ENCODE results near the gene PRDM16.
"Not testable (repeated sequence)": the region's sequence is repeated elsewhere in the genome, so short reads cannot be mapped to it uniquely, and the experiment has no call there.

Gene PRDM16

DNA sequence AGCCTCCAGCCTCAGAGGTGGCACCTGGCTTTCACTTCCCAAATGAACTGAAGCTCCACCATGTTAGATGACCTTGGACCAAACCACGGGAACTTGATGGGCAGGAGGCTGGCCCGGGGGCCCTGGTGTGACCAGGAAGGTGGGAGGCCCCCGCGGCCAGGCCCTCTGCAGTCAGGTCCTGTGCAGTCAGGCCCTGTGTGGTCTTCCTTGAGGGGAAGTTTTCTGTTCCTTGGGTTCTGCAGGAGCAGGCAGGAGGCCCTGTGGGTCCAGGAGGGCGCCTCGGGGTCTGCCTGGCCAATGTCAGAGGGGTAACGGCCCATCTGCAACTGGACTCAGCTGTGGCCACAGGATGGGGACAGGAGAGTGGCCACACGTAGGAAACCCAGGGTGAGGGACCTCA lies 13.0 kb downstream of the PRDM16 start:
- no peak for DNase-seq (ENCODE audit: low read depth)

DNA sequence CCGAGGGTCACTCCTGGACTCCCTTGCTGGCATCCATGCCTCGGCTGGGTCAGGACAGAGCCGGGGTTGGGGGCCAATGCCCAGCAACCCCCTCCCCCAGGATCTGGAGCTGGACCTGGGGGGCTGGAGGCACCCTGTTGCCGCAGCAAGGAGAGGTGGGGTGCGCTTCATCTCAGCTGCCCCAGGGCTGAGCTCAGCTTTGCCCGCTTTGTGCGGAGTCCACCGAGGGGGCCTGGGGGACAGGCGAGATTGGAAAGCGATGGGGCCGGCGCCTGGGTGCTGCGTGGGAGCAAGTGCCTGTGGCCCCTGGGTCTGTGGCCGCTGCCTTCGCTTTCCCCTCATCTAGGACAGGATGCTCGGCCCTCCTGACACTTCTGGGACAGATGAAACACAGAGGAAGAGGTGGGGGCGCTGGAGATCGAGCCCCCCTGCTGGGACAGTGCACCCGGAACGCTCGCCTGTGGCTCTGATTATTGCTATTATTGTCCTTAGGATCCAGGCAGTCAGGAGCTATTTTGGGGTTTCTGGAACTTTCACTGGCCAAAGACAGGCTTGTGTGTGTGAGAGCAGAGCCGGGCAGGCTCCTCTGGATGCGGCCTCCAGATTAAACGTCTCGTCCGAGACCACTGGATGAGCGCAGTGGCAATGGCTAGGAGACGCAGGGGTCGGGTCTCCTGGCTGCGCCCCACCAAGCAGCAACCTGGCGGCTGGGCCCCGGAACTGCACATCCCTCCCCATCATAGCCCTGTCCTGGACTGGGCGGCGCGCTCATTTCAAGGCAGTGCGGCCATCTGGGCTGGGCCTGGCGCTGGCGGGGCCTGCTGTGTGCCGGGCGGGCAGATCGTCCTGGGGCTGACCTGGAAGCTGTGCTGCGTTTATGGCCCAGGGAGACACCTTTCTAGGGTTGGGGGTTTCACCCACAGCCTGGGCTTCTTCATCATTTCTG lies 13.8 kb downstream of the PRDM16 start:
- no peak for DNase-seq (ENCODE audit: low read depth)

DNA sequence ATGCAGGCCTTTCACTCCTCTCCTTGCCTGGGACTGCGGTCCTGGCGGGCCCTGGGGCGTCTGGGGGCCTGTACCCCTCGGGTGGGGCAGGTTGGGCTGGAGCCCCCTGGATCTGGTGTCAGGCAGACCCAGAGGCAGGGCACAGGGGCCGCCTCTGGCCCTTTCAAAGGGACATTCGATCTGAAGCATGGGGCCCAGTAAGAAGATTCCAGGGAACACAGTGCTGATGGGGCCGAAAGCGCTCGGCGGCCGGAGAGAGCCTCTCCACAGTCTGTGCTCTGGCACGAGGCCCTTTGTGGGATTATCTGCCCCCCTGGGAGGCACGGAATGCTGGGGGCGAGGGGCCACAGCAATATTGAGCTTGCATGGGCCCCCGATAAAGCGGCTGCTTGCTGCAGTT lies 15.2 kb downstream of the PRDM16 start:
- DNase-seq (ENCODE audit: low read depth): no peak

DNA sequence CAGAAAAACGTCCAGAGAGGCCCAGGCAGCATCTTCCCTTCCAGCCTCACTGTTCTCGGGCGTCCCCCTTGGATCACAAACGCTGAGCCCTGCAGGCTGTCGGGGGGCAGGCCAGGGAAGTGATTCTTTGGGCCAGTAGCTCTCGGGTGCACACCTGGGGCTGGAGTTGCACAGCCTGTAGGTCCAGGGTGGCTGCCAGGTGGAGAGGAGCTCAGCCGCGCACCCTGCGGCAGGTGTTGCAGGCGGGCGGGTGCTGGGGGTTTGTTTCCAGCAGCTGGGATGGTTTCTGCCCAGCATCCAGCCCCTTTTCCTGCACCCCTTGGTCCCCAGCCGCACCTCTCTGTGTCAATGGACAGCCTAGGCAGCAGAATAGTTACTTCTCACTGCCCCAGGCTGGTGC lies 15.7 kb downstream of the PRDM16 start:
- no peak for DNase-seq (ENCODE audit: low read depth)

DNA sequence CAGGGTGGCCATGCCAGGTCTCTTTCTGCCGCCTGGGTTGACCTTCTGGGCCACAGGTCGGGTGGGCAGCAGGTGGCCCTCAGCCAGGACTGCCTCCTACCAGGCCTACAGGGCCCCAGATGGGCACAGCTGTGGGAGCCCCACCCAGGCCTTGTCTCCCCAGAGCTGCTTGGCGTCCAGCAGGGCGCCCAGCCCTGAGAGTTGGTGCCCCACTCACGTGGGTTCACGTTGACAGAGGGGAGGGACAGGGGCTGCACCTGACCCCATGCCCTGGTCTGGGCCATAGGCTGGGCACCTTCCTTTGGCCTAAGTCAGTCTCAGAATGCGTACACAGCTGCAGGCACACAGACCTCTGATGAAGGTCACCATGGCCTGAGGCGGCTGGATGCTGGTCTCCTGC lies 16.7 kb downstream of the PRDM16 start:
- no peak for DNase-seq (ENCODE audit: low read depth)

DNA sequence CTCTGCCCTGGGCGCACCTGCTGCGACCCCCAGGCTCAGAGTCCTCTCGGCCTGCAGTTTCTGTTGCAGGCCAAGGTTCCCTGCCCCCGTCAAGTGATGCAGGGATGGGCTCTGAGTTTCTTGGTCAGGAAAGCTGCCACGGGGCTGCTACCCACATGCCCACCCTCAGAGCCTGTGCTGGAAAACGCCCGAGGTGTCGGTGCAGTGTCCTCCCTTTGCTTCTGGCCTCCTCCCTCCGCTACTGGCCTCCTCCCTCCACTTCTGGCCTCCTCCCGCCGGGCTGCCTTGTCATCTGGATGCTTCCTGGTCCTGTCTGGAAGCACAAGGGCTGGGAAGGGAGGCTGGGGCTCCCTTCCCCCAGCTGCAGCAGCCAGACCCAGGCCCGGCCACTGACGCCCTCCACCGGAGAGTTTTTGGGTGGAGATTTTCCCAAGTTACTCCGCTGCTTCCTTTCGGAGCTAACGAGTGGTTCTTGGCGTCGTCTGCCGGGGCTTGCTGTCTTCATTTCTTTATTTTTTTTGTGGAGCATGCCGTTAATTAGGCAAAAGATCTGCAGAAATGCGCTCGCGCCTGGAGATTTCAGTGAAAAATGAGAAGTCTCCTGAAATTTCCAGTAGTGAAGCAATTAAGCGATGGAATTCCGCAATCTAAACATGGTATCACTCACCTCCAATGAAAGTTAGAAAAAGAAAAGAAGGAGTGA lies 17.4 kb downstream of the PRDM16 start:
- DNase-seq (ENCODE audit: low read depth): no peak

DNA sequence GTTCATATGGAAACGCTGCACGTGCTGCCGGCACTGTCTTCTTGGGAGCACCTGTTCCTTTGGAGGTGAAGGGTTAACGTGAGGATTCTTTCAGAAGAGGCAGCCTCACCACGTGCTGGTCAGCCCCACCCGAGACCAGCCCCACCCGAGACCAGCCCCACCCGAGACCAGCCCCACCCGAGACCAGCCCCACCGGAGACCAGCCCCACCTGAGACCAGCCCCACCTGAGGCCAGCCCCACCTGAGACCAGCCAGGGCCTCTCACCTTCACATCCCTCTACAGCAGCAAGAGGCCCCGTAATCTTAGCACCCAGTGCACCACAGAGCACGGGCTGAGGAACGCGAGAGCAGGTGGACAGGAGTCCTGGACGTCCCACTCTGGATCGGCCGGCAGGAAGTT lies 18.0 kb downstream of the PRDM16 start:
- no peak for DNase-seq (ENCODE audit: low read depth)

DNA sequence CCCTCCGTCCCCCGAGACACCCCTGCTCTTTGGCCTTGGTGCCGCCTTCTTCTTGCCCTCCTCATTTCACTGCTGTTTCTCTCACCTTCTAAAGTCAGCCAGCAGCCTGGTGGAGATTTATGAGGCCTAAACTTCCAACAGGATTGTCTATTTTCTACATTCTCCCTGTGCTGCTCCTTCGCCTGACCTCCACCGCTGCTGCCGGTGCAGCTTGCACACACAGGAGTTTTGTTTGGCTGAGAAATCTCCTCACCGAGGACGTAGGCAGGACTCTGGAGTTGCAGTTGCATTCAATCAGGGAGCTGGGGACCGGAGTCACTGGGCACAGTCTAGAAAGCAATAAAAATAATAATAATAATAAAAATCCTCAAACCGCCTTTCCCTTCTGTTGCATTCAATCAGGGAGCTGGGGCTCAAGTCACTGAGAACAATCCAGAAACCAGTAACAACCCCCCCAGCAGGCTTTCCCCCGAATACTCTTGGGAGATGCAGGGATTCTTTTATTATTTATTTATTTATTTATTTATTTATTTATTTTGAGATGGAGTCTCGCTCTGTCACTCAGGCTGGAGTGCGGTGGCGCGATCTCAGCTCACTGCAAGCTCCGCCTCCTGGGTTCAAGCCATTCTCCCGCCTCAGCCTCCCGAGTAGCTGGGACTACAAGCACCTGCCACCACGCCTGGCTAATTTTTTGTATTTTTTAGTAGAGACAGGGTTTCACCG lies 19.1 kb downstream of the PRDM16 start:
- not testable (repeated sequence) for DNase-seq (ENCODE audit: low read depth)

DNA sequence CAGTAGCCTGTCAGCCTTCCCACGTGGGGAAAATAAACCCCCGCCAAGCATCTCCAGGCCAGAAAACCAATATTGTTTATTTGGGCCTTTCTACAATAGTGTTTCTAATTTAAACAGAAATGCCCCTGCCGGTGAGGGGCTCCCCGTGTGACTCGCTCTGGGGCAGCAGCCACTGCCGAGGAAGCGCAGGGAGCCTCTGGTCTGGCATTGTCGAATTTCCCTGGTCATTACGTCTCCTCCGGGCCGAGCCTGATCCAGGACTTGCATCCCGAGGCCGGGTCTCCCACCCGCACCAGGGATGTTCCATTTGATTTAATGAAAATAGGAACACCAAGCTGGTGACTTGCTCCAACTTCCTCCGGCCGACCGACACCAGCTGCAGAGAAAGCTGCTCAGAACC lies 20.5 kb downstream of the PRDM16 start:
- DNase-seq (ENCODE audit: low read depth): no peak

DNA sequence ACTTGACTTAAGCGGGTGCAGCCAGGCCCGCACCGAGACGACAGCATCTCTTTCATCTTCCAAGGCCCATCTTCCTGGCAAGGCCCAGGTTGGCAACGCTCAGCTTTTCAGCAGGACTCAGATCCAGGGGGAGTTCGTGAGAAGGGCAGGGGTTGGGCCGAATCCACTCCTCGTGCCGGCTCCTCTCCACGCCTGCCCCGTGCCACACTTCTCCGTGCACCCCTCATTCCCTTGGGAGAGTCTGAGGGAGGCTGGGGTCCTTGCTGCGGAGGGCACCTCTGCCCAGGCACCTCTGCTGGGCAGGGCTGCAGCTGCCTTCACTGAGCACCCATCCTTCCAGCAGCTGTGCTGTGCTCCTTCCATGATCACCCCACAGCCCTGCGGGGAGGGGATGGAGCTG lies 22.3 kb downstream of the PRDM16 start:
- no peak for DNase-seq (ENCODE audit: low read depth)

DNA sequence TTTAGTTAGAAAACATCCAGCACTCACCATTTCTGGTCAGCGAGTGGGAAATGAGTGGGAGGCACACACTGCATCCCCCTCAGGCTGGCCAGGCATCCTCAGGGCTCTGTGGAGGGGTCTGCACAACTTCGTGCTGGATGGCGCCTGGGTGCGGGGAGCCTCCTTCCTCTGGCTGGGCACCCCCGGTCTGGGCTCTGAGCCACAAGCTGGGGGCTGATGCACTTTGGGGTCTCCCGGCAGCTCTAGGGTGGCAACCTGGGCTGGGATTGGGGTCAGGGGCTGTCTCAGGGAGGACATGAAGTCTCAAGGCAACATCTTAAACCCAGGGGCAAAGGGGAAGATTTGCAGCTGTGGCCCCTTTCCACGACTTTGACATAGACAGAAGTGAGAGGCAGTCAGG lies 23.5 kb downstream of the PRDM16 start:
- DNase-seq (ENCODE audit: low read depth): no peak

DNA sequence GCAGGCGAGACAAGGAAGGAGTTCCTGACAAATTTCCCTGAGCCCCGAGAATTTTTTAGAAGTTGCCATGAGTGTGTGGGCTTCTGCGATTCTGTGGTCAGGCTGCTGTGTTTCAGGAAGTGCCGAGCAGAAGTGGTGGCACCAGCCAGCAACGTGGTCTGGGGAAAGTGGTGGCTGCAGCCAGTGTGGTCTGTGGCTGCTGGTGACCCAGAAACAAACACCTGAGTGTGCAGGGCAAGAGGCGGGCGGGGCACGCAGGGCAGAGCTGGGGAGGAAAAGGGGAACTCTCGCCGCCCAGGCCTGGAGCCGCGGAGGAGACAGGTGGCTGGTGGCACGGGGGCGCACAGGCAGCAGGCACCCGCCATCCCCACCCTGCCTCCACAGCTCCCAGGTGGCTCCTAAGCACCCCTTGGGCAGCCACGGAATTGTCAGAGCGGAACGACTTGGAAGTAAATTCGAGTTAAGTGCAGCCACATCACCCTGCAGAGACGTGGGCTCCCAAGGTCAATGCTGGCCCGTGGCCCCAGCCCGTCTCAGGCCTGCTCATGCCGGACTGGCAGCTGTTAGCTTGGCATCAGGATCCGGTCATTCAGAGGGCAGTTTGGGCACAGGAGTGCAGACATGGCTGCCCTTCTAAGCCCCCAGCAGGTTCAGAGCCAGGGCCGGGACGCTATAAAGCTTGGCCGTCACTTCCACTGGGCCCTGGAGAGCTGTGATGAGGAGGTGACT lies 25.1 kb downstream of the PRDM16 start:
- no peak for DNase-seq (ENCODE audit: low read depth)

DNA sequence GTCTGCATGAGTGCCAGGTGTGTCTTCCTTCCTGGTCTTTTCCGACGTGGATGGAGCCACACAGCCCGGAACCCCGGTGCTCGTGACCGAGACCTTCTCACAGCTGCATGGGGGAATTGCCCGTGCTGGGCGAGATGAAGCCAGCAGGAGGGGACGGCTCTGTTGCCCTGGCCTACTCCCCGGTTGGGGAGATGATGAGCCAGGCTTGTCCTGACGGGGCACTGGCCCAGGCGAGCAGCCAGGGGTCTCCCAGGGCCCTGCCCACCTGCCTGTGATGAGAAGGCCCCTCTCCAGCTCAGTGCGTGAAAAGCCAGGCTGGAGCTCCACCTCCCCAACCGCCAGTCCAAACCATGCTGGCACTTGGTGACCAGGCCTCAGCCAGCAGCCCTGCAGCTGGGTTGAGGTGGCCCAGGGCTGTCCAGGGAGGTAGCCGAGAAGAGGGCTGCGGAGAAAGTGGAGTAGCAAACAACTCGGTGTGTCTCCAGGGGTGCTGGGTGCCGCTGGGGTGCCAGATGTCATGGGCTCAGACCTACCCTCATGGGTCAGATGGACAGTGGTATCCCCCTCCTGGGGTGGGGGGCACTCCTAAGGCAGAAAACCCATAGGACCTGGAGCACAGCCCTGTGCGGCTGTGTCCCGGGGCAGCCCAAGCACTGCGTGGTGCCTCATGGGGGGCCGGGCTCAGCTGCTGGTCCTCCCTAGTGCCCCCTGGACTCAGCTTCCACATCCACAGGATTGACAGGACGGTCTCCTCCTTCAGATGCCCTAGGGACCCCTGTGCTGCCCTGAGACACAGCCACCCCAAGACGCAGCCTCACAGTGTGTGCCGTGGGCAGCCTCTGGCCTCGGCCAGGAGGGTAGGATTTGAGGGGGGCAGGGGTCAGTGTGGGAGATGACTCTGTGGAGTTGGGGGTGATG lies 26.1 kb downstream of the PRDM16 start:
- DNase-seq (ENCODE audit: low read depth): no peak

DNA sequence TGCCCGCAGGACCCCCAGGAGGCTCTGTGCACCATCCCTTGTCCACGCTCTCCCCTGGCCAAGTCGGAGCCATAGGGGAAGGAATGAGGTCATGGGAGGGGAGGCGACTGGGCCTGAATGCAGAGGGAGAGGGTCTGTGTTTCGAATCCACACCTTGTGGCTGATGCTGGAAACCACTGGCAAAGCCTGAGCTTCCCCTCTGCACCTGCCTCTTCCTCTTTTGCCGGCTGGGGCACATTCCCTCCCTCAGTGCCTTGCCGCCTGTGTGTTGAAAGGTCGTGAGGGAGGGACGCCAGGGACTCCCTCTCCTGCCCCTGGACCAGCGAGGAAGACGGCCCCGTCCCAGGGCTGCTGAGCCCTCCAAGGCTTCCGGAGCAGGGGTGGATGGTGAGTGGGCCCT lies 27.3 kb downstream of the PRDM16 start:
- no peak for DNase-seq (ENCODE audit: low read depth)

DNA sequence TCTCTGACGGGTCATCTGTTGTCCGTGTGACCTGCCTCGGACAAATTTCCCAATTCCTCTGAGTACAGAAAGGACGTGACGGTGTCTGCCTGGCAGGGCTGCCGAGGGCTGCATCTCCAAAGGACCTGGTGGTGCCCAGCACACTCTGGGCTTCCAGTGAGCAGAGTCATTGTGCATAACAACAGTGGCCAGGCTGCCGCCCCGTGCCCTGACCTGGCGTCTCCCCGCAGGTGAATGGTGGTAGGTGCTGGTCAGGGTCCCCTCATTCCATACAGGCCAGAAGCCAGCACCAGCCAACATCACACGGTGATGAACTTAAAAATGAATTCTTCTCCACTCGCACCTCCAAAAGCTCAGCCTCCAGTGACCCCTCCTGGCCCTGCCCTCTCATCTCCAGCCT lies 28.2 kb downstream of the PRDM16 start:
- no peak for DNase-seq (ENCODE audit: low read depth)

DNA sequence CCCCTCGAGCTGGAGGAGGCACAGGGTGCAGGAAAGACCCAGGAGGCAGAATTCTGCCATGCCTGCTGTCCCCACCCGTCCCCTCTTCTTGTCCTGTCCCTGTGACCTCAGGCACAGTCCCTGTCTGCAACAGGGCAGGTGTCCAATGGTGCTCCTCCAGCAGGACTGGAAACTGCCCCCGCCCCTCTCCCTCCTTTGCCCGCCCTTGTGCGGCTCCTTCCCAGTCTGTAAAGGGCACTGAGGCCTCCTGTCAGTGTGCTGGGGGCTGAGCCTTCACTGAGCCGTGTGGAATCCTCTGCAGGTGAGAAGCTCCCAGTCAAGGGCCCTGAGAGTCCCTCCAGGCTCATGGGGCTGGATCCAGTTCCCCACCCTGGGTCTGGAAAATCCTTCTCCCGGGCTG lies 28.9 kb downstream of the PRDM16 start:
- no peak for DNase-seq (ENCODE audit: low read depth)

DNA sequence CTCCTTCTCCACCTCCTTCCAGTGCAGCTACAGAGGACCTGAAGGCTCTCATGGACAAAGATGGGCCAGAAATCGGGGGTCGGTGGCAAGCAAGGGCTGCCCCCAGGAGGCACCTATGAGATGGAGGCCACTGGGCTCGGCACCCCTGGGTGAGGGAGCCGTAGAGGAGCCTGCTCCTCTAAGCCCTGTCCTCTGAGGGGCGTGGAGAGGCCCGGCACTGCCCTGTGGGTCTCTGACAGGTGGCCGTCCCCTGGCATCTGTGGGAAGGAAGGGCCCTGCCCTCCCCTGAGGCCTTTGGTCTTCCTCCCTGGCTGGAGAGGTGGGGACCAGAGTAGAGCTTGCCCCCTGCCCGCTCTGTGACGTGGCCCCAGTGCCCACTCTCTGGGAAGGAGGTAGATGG lies 30.9 kb downstream of the PRDM16 start:
- DNase-seq (ENCODE audit: low read depth): no peak

DNA sequence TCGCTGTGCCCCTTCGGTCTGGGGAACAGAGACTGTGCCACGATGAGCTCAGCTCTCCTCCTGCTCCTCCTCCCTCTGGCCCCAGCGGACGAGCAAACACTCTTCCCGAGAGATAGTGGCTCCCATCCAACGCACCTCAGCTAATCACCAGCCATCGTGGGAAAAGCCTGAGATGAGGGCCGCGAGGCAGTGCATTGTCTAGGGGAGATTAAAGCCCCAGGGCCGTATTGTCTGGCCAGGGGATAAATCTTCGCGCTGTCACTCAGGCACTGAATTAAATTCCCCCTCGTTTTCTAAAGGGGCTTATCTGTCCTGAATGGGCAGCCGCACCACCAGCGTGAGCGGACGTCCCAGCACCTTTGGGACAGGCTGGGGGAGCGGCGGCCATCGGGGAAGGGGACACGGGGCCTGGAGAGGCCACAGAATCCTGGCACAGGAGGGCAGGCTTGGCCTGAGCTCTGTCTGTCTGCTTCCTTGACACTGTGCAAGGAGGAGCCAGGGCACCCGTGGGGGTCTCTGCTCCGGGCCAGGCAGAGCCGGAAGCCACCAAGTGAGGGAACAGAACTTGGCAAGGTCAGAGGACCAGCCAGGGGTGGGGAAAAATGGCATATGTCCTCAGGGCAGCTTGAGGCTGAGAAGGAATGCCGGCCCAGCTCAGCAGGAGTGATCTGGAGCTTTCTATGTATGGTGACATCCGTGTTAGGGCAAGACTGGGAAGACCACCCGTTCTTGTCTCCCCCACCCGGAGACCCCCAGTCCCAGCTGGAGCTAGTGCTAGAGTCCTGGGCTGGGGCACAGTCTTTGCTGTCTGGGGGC lies 32.3 kb downstream of the PRDM16 start:
- no peak for DNase-seq (ENCODE audit: low read depth)

DNA sequence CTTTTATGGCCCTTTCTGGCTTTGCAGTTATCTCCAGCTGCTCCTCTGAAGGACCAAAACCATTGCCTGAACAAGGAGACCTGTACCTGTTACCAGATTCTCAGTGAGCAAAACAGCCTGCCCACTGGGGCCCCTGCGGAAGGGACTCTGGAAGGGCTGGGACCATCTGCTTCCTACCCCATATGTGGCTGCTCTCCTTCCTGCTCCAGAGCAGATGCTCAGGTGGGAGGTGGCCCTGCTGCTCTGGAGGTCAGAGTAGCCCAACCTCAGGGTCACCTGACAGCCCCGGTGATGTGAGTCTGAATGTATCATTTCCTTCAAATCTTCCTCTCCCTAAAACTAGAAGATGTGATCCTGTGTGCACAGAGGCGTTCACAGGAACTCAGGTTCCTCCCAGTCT lies 33.6 kb downstream of the PRDM16 start:
- DNase-seq (ENCODE audit: low read depth): no peak
